Adrenal gland (tissue), 19 donors: ENCODE results near the gene EOLA1. TPM values are rescaled to one million over a fixed set of nuclear protein-coding genes. Genes with fewer than 3 reads are reported as not detected.

Source experiments
- DNase-seq, 7 donors: peaks; one replicate each; pipeline ENCODE4 v3.0.0-alpha.2; 2019 to 2020
- H3K27ac ChIP-seq, 5 donors: fragments of 200-600 bp; sonication (generic) in 4 of 5; 1 replicate in 3 of 5; 2 replicates in 2 of 5; pipeline versions ENCODE4 v1.5.1 to v1.8.0; 2016 to 2020; ENCODE audit warnings: mild to moderate bottlenecking in 1 of 5
- H3K27me3 ChIP-seq: fragments of 200-600 bp; 2 replicates; pipeline ENCODE4 v1.8.0; 2021
- H3K36me3 ChIP-seq, 2 donors: fragments of 200-600 bp; replicated peaks in 1 of 2; 1 replicate in 1 of 2; 2 replicates in 1 of 2; pipeline versions ENCODE4 v1.5.1 to v1.8.0; 2018 to 2022
- H3K4me1 ChIP-seq, 2 donors: fragments of 200-600 bp; replicated peaks in 1 of 2; 1 replicate in 1 of 2; 2 replicates in 1 of 2; pipeline versions ENCODE4 v1.5.1 to v1.8.0; 2018 to 2021
- H3K4me3 ChIP-seq, 4 donors: fragments of 200-600 bp; sonication (generic) in 3 of 4; one replicate each; pipeline ENCODE4 v1.5.1; 2016 to 2018
- H3K9me3 ChIP-seq, 3 donors: fragments of 200-600 bp; sonication (generic) in 1 of 3; replicated peaks in 1 of 3; 1 replicate in 2 of 3; 2 replicates in 1 of 3; pipeline versions ENCODE4 v1.5.1 to v1.8.0; 2016 to 2021
- CTCF ChIP-seq, 6 experiments: fragments of 450-650 bp in 4 of 6; fragments of 200-600 bp in 2 of 6; sonication (generic) in 1 of 6; IDR thresholded peaks; 1 replicate in 5 of 6; 2 replicates in 1 of 6; pipeline versions ENCODE4 v1.5.1 to v1.8.0; 2016 to 2021; ENCODE audit warnings: antibody characterized with exemption in 6 of 6, mild to moderate bottlenecking in 2 of 6, moderate library complexity in 1 of 6
- POLR2A ChIP-seq, 2 donors: fragments of 450-650 bp; IDR thresholded peaks; one replicate each; pipeline ENCODE4 v1.6.1; 2017; ENCODE audit warnings: antibody characterized with exemption in 2 of 2, mild to moderate bottlenecking in 2 of 2, moderate library complexity in 1 of 2
- WGBS, 4 donors: extraction: QIAGEN DNeasy Blood & Tissue Kit in 2 of 4; methylation state at CpG; one replicate each; pipeline versions ENCODE4 v1.1.5 to v1.1.7; 2013 to 2017; 5-methylcytosine and 5-hydroxymethylcytosine counted together
- intact Hi-C, 2 donors: fragments of 100-400 bp; cut with DNase I; formaldehyde crosslinking; loops; one replicate each; pipeline versions ENCODE4 v1.14.1 to v1.15.0; 2022 to 2023
- long read RNA-seq, 10 donors: library from polyadenylated mRNA in 3 of 10; unstranded in 2 of 10; stranded (forward) in 1 of 10; transcript quantifications; one replicate each; pipeline ENCODE4 v2.0.0 and lab custom pipeline, GENCODE V29; 2021 to 2026
- polyA plus RNA-seq, 3 donors: library from polyadenylated mRNA; stranded (reverse); fragments of 200-250 nt in 2 of 3; fragments of 350-450 nt in 1 of 3; fragmentation: Illumina TruSeq in 1 of 3; extraction: RNeasy Lipid Tissue Mini Kit (QIAGEN cat#74804) in 1 of 3; gene quantifications; one replicate each; pipeline ENCODE4 v1.2.3, GENCODE V29; 2013 to 2014
- total RNA-seq, 9 donors: library from RNA; depleted of rRNA in 4 of 9; stranded (reverse); fragments of >200 nt in 4 of 9; fragments of 120-200 nt in 1 of 9; fragmentation: NEBNext Ultra II Directional in 1 of 9; extraction: Animal tissue kit (Norgen Biotek cat#: 25700) in 1 of 9; gene quantifications; one replicate each; pipeline versions ENCODE4 v1.1.0 to v1.2.4, GENCODE V29; 2013 to 2023
- donor health status: healthy with polysubstance abuse.
- donor health status: Bipolar disorder and iron deficiency.
- donor health status: DM: yes; HTN: yes; CAD: no.
- donor health status: DM: no; HTN: no; CAD: no.
- donor health status: DM: no; HTN: no; CAD: no.
- donor health status: DM: yes; HTN: yes; CAD: no.

EOLA1 gene
- total RNA-seq = 10 to 100 TPM in 8 of 9 donors, 1 to 10 TPM in 1; 5.9 to 35.1 (median 22.4) TPM
- 10 to 100 TPM; 17.8 to 29.4 (median 24.2) TPM for polyA plus RNA-seq
- long read RNA-seq, donor 1, transcript CXorf40A-204 (5 exons, 1,403 nt) = major isoform, 5 of 12 reads
- long read RNA-seq, donor 1, partial matches to known transcripts = 0 of 12 reads
- long read RNA-seq, donor 1, other reads (novel, unspliced or antisense) = 0 of 12 reads
- long read RNA-seq, donor 2, partial matches to known transcripts = 0 of 3 reads
- long read RNA-seq, donor 2, other reads (novel, unspliced or antisense) = 0 of 3 reads
- long read RNA-seq, donor 3, partial matches to known transcripts = 0 of 11 reads
- long read RNA-seq, donor 3, other reads (novel, unspliced or antisense) = 0 of 11 reads
- long read RNA-seq, donor 4, transcript CXorf40A-204 (5 exons, 1,403 nt) = minor isoform, 5 of 22 reads
- long read RNA-seq, donor 4, transcript CXorf40A-211 (5 exons, 1,204 nt) = minor isoform, 5 of 22 reads
- long read RNA-seq, donor 4, transcript CXorf40A-202 (5 exons, 1,148 nt) = major isoform, 7 of 22 reads
- long read RNA-seq, donor 4, partial matches to known transcripts = 0 of 22 reads
- long read RNA-seq, donor 4, other reads (novel, unspliced or antisense) = 4 of 22 reads
- long read RNA-seq, donor 5, transcript CXorf40A-204 (5 exons, 1,403 nt) = major isoform, 12 of 19 reads
- long read RNA-seq, donor 5, partial matches to known transcripts = 0 of 19 reads
- long read RNA-seq, donor 5, other reads (novel, unspliced or antisense) = 2 of 19 reads
- long read RNA-seq, donor 6, partial matches to known transcripts = 0 of 10 reads
- long read RNA-seq, donor 6, other reads (novel, unspliced or antisense) = 5 of 10 reads
- long read RNA-seq, donor 7, transcript CXorf40A-204 (5 exons, 1,403 nt) = major isoform, 5 of 7 reads
- long read RNA-seq, donor 7, partial matches to known transcripts = 0 of 7 reads
- long read RNA-seq, donor 7, other reads (novel, unspliced or antisense) = 0 of 7 reads
- long read RNA-seq, donor 8, partial matches to known transcripts = 0 of 13 reads
- long read RNA-seq, donor 8, other reads (novel, unspliced or antisense) = 0 of 13 reads
- long read RNA-seq, donor 9, transcript CXorf40A-204 (5 exons, 1,403 nt) = major isoform, 5 of 11 reads
- long read RNA-seq, donor 9, partial matches to known transcripts = 0 of 11 reads
- long read RNA-seq, donor 9, other reads (novel, unspliced or antisense) = 0 of 11 reads
- long read RNA-seq, donor 10, partial matches to known transcripts = 0 of 4 reads
- long read RNA-seq, donor 10, other reads (novel, unspliced or antisense) = 0 of 4 reads

- DNase-seq = peak; percentile 82 to 96 (median 91)
- WGBS, 4 donors = 0 to 65% (median 22%) methylated on average over 15 to 71 of the region's 71 CpGs
These were observed at the start of gene EOLA1 for GRCh38 chrX:149540621-149541520. TSS of gene EOLA1 (plus strand) at chrX:149541012. CDS start at chrX:149545631, 4,619 bp downstream.

GRCh38 chrX:149491812-149492211 lies 49.0 kb upstream of the EOLA1 start:
- DNase-seq = no peak
- H3K27ac ChIP-seq = no peak overlapping the region
- no peaks in the 10 kb centered on the region for H3K4me1 ChIP-seq
- peaks cover 0 to 34% of the 10 kb centered on the region in 2 donors for H3K36me3 ChIP-seq
- H3K4me3 ChIP-seq = no peak overlapping the region
- H3K27me3 ChIP-seq = no peaks in the 10 kb centered on the region
- WGBS, 4 donors = 25 to 71% (median 65%) methylated on average over 1 to 2 of the region's 2 CpGs
- H3K9me3 ChIP-seq = no peaks in the 10 kb centered on the region
- TF ChIP-seq CTCF (IDR thresholded peaks at IDR 0.05) (no peak), POLR2A (IDR thresholded peaks at IDR 0.05) (no peak)
- intact Hi-C loops = no loop called here

More at GRCh38 chrX:149540621-149541520, at the start of gene EOLA1:
- Histone ChIP-seq H3K4me3 (peak within 1 kb of the TSS in 3 of 4 donors; percentile 40 to 71 (median 49)), H3K27ac (peak within 1 kb of the TSS; percentile 85 to 96 (median 94)), H3K4me1 (peaks cover 0 to 4% of the 10 kb centered on the region in 2 donors), H3K9me3 (no peaks in the 10 kb centered on the region), H3K27me3 (no peaks in the 10 kb centered on the region), H3K36me3 (no peaks in the 10 kb centered on the region)
- intact Hi-C loops = no loop called here
- TF ChIP-seq POLR2A (IDR thresholded peaks at IDR 0.05) = peak; percentile 5 to 60
- TF ChIP-seq CTCF (IDR thresholded peaks at IDR 0.05) = no peak

- 72 to 87% (median 82%) methylated on average over 9 to 13 of the region's 13 CpGs for WGBS, 4 donors
- DNase-seq = no peak
These were observed 46.9 kb upstream of the EOLA1 start for GRCh38 chrX:149493567-149494562.

More at GRCh38 chrX:149493567-149494562, 46.9 kb upstream of the EOLA1 start:
- Histone ChIP-seq H3K27ac (no peak overlapping the region), H3K27me3 (no peaks in the 10 kb centered on the region), H3K36me3 (peaks cover 0 to 40% of the 10 kb centered on the region in 2 donors), H3K4me3 (no peak overlapping the region), H3K4me1 (no peaks in the 10 kb centered on the region), H3K9me3 (no peaks in the 10 kb centered on the region)
- no peak for TF ChIP-seq CTCF (IDR thresholded peaks at IDR 0.05)
- intact Hi-C loops = no loop called here
